ENCODE measurements around the gene ACADS.

ACADS gene

DNA sequence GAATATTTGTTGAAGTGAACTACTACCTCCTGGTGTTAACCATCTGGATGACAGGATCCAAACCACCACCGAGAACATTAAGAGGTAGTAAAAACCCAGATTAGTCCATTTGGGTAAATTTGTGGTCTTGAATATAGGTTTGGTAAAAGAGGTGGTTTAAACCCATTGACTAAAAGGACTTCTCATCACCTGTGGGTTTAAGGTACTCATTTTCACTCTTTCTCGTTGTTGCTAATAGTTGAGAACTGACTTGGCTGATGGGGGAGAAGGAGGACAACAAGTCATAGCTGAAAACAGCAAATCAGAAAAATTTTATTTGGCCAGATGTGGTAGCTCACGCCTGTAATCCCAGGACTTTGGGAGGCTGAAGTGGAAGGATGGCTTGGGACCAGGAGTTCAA lies 59.2 kb downstream of the ACADS start:
- DNase-seq (ENCODE audit: low read depth) = no peak
- no peak overlapping the region for H3K4me3 ChIP-seq (ENCODE audit: low read length)
- TF ChIP-seq, protein P1, sequence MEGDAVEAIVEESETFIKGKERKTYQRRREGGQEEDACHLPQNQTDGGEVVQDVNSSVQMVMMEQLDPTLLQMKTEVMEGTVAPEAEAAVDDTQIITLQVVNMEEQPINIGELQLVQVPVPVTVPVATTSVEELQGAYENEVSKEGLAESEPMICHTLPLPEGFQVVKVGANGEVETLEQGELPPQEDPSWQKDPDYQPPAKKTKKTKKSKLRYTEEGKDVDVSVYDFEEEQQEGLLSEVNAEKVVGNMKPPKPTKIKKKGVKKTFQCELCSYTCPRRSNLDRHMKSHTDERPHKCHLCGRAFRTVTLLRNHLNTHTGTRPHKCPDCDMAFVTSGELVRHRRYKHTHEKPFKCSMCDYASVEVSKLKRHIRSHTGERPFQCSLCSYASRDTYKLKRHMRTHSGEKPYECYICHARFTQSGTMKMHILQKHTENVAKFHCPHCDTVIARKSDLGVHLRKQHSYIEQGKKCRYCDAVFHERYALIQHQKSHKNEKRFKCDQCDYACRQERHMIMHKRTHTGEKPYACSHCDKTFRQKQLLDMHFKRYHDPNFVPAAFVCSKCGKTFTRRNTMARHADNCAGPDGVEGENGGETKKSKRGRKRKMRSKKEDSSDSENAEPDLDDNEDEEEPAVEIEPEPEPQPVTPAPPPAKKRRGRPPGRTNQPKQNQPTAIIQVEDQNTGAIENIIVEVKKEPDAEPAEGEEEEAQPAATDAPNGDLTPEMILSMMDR (IDR thresholded peaks at IDR 0.05; ENCODE audit: insufficient read depth, low read depth, low read length, missing control alignments) = no peak

DNA sequence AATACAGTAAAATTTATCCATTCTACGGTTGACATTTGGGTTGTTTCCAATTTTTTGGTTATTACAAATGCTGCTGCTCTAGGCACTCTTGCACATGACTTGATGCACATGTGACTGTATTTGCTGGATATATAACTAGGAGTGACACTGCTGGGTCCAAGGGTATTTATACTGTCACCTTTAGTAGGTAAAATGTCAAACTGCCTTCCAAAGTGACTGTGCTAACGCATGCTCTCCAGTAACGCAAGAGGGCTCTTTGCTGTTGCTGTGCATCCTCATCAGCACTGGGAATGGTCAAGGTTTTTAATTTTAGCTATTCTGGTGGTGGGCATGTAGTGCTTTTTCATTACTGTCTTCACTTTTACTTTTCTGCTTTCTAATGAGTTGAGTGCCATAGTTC lies 62.3 kb downstream of the ACADS start:
- H3K4me3 ChIP-seq (ENCODE audit: low read length) = no peak overlapping the region
- TF ChIP-seq, protein P1 (IDR thresholded peaks at IDR 0.05; ENCODE audit: insufficient read depth, low read depth, low read length, missing control alignments) = no peak
- DNase-seq (ENCODE audit: low read depth) = no peak
